OCI-LY7 (cell line): ENCODE results near the gene FAM107B. TPM values are rescaled to one million over a fixed set of nuclear protein-coding genes. Genes with fewer than 3 reads are reported as not detected.

ENCODE experiments used
- BruUV-seq: library from RNA; stranded (reverse); fragments of 400-500 nt; replicated peaks from 2 replicates; lab custom pipeline; 2021; lab: Mats Ljungman, UMichigan
- CTCF ChIA-PET: fragments of 300-600 bp; sonication (Branson Sonifier 250); formaldehyde crosslinking; loops from one replicate; lab custom pipeline; 2022; ENCODE audit warnings: antibody characterized with exemption; ENCODE audit not compliant: unreplicated experiment; lab: Charles Lee
- POLR2A ChIA-PET: fragments of 300-600 bp; sonication (Branson Sonifier 250); formaldehyde crosslinking; loops from one replicate; lab custom pipeline; 2022; ENCODE audit warnings: antibody characterized with exemption; lab: Charles Lee
- DNase-seq: peaks from one replicate; pipeline ENCODE4 v3.0.0-alpha.2; 2015; ENCODE audit warnings: low spot score
- H2AFZ ChIP-seq: fragments of 200-600 bp; sonication (generic), shearing (Covaris generic); 2 replicates; pipeline ENCODE4 v1.6.1; 2014; ENCODE audit warnings: mild to moderate bottlenecking, antibody characterized with exemption, low read length, moderate library complexity
- H3K27ac ChIP-seq: fragments of 200-600 bp; sonication (generic); 2 replicates; pipeline ENCODE4 v1.5.1; 2014; ENCODE audit warnings: mixed run types, low read depth, mild to moderate bottlenecking, moderate library complexity, low read length, inconsistent platforms; ENCODE audit not compliant: poor library complexity, severe bottlenecking
- H3K36me3 ChIP-seq: fragments of 200-600 bp; sonication (generic); 2 replicates; pipeline ENCODE4 v1.6.1; 2014; ENCODE audit warnings: mild to moderate bottlenecking, antibody characterized with exemption, low read length, moderate library complexity, mixed read lengths; ENCODE audit not compliant: insufficient read depth
- H3K4me1 ChIP-seq: fragments of 200-600 bp; sonication (generic); 2 replicates; pipeline ENCODE4 v1.5.1; 2014; ENCODE audit warnings: mild to moderate bottlenecking, low read length; ENCODE audit not compliant: insufficient read depth, poor library complexity, severe bottlenecking
- H3K4me2 ChIP-seq: fragments of 200-600 bp; sonication (generic); 2 replicates; pipeline ENCODE4 v1.6.1; 2014; ENCODE audit warnings: mild to moderate bottlenecking, low read length
- H3K4me3 ChIP-seq: fragments of 200-600 bp; sonication (generic); 2 replicates; pipeline ENCODE4 v1.5.1; 2014; ENCODE audit warnings: mild to moderate bottlenecking, low read depth, low read length; ENCODE audit not compliant: poor library complexity, severe bottlenecking
- H3K79me2 ChIP-seq: fragments of 200-600 bp; sonication (generic); 2 replicates; pipeline ENCODE4 v1.6.1; 2016; ENCODE audit warnings: low read depth, mild to moderate bottlenecking, low read length, moderate library complexity, mixed read lengths; ENCODE audit not compliant: insufficient read depth
- H3K9me2 ChIP-seq: fragments of 200-600 bp; sonication (generic); 2 replicates; pipeline ENCODE4 v1.6.1; 2016; ENCODE audit warnings: mild to moderate bottlenecking, low read length, mixed read lengths; ENCODE audit not compliant: insufficient read depth
- H3K9me3 ChIP-seq: fragments of 200-600 bp; sonication (generic); 2 replicates; pipeline ENCODE4 v1.6.1; 2014; ENCODE audit warnings: mild to moderate bottlenecking, mixed run types, low read length, mixed read lengths
- H4K20me1 ChIP-seq: fragments of 200-600 bp; sonication (generic); 2 replicates; pipeline ENCODE4 v1.6.1; 2014; ENCODE audit warnings: mild to moderate bottlenecking, antibody characterized with exemption, low read length, moderate library complexity, mixed read lengths; ENCODE audit not compliant: insufficient read depth
- EZH2phosphoT487 ChIP-seq: fragments of 200-600 bp; sonication (generic); IDR thresholded peaks from 2 replicates; pipeline ENCODE4 v1.6.1; 2018; ENCODE audit warnings: low read depth, borderline replicate concordance, mild to moderate bottlenecking, mixed run types, antibody characterized with exemption, low read length, moderate library complexity, mixed read lengths
- intact Hi-C: fragments of 100-400 bp; cut with micrococcal nuclease; formaldehyde crosslinking; loops from one replicate; pipeline ENCODE4 v1.10.0; 2022; ENCODE audit not compliant: unreplicated experiment
- total RNA-seq, 2 experiments: library from RNA; depleted of rRNA in 1 of 2; stranded (reverse); fragments of >200 nt in 1 of 2; shearing (Covaris generic) in 1 of 2; gene quantifications; 2 replicates each; pipeline ENCODE4 v1.2.3, GENCODE V29; 2014 to 2022
- TF ChIP-seq, protein P1 (sequence below): fragments of 200-600 bp; sonication (generic); conservative IDR thresholded peaks from 2 replicates; pipeline ENCODE4 v1.5.1; 2014; ENCODE audit warnings: mild to moderate bottlenecking, antibody characterized with exemption, low read length, moderate library complexity, mixed read lengths

FAM107B gene
- total RNA-seq, 2 experiments from 2014 or later = 114 to 398 TPM

DNA sequence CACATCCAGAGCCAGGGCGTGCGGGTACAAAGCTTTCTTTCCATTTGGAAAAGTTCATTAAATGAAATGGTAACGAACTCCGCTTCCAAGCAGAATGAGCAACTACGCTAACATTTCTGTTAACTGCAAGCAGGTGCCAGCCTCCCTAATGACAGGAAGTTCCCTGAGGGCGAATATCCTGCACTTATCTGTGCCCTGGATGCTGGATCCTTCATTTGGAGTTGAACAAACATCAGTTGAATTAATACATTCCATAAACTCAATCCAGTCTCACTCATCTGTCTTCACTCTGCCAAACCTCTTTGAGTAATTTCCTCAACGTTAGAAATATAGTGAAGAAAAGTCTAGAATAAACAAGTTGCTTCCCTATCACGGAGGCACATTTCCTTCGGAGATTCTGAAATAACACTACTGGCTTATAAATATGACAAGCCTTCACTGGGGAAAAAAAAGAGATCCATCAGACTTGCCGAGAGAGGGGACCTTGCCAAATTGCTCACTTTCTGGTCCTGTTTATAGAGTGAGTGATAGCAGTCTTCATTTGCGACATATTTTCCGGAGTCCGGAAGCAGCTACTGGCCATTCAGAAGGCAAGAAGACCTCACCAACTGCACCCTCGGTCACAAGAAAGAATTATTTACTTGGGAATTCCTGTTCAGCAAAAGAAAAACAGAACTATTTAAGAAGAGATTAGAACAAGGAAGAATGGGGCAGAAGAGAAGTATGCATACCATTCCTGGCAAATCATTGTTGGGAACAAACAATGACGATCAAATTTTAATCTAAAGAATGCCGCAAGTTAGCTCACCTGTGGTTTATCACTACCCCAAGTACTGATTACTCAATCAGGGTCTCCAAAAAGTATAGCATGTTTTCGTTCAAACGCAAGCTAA is 196.4 kb downstream of the FAM107B start:
- peaks cover 55% of the 10 kb centered on the region for H3K4me1 ChIP-seq
- H2AFZ ChIP-seq = no peak overlapping the region
- H3K9me2 ChIP-seq = no peaks in the 10 kb centered on the region
- H3K79me2 ChIP-seq = peaks cover 100% of the 10 kb centered on the region
- no peak overlapping the region for H3K4me3 ChIP-seq
- TSS peak; percentile 12 for BruUV-seq
- DNase-seq = no peak
- no peaks in the 10 kb centered on the region for H3K9me3 ChIP-seq
- intact Hi-C loops = no loop called here
- no peak for TF ChIP-seq EZH2phosphoT487
- TF ChIP-seq, protein P1, sequence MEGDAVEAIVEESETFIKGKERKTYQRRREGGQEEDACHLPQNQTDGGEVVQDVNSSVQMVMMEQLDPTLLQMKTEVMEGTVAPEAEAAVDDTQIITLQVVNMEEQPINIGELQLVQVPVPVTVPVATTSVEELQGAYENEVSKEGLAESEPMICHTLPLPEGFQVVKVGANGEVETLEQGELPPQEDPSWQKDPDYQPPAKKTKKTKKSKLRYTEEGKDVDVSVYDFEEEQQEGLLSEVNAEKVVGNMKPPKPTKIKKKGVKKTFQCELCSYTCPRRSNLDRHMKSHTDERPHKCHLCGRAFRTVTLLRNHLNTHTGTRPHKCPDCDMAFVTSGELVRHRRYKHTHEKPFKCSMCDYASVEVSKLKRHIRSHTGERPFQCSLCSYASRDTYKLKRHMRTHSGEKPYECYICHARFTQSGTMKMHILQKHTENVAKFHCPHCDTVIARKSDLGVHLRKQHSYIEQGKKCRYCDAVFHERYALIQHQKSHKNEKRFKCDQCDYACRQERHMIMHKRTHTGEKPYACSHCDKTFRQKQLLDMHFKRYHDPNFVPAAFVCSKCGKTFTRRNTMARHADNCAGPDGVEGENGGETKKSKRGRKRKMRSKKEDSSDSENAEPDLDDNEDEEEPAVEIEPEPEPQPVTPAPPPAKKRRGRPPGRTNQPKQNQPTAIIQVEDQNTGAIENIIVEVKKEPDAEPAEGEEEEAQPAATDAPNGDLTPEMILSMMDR = no peak
- peaks cover 88% of the 10 kb centered on the region for H3K36me3 ChIP-seq
- ChIA-PET CTCF (no interaction called here), POLR2A (interaction anchor here (0.6 to 1.5 kb wide), 7 partner anchors 9 to 288 kb away, joined by 3 to 5 read pairs (median 3); no protein-coding TSS in a partner anchor)
- no peak overlapping the region for H3K27ac ChIP-seq
- H3K4me2 ChIP-seq = peak overlapping the region; percentile 26; the same call in 1 of the 2 replicates
- peaks cover 24% of the 10 kb centered on the region for H4K20me1 ChIP-seq

DNA sequence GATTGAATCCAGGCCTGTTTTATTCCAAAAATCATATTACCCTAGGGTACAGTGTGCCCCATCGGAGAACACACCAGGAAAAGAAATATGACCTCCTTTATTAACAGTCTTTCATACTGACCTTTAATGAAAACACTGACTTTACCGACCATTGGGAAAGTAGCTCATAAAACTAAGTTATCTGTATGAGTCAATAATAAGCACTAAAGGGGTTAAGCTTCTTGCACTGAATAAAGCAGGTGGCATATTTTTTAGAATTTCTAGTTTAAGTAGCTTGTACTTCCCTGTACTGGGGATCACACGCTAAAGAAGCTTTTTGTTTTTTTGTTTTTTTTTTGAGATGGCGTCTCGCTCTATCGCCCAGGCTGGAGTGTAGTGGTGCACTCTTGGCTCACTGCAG is 199.8 kb downstream of the FAM107B start:
- Histone ChIP-seq H3K4me3 (no peak overlapping the region), H3K4me2 (no peak overlapping the region), H3K9me2 (no peaks in the 10 kb centered on the region), H3K27ac (no peak overlapping the region), H3K4me1 (peaks cover 57% of the 10 kb centered on the region), H2AFZ (no peak overlapping the region), H3K9me3 (no peaks in the 10 kb centered on the region), H4K20me1 (peaks cover 24% of the 10 kb centered on the region), H3K36me3 (peaks cover 93% of the 10 kb centered on the region), H3K79me2 (peaks cover 100% of the 10 kb centered on the region)
- TF ChIP-seq, protein P1 = no peak
- TF ChIP-seq EZH2phosphoT487 = no peak
- POLR2A ChIA-PET = interaction anchor here (0.6 to 1.4 kb wide), 4 partner anchors 11 to 297 kb away, joined by 3 to 6 read pairs (median 5); no protein-coding TSS in a partner anchor
- no TSS peak for BruUV-seq
- CTCF ChIA-PET = interaction anchor here (0.9 to 1.0 kb wide), 2 partner anchors 10 to 13 kb away, joined by 3 read pairs; no protein-coding TSS in a partner anchor
- intact Hi-C loops = no loop called here
- DNase-seq = no peak
